Iris pigment epithelial cell (primary cell): ENCODE measurements around the gene TMEM253.
A peak's percentile ranks its signal among the peaks of the same experiment; 100 is the strongest.

ENCODE experiments used
- DNase-seq: peaks from one replicate; pipeline ENCODE4 v3.0.0-alpha.2; 2011; ENCODE audit warnings: low read depth

Gene TMEM253

GRCh38 chr14:21090940-21091663, 9.8 kb upstream of the TMEM253 start:
- no peak for DNase-seq

- DNase-seq = no peak
Measured at GRCh38 chr14:21091821-21092272, 9.0 kb upstream of the TMEM253 start.

- peak; percentile 57 for DNase-seq
Measured at GRCh38 chr14:21092273-21093011, 8.4 kb upstream of the TMEM253 start.

- DNase-seq = no peak
Measured at GRCh38 chr14:21093018-21093417, 7.8 kb upstream of the TMEM253 start.

- no peak for DNase-seq
Measured at GRCh38 chr14:21093769-21094681, 6.8 kb upstream of the TMEM253 start.

GRCh38 chr14:21095430-21096205, 5.2 kb upstream of the TMEM253 start:
- DNase-seq = peak; percentile 17

GRCh38 chr14:21096438-21096837, 4.4 kb upstream of the TMEM253 start:
- DNase-seq = no peak

GRCh38 chr14:21096978-21097635, 3.8 kb upstream of the TMEM253 start:
- DNase-seq = no peak

GRCh38 chr14:21097636-21098075, 3.2 kb upstream of the TMEM253 start:
- no peak for DNase-seq

GRCh38 chr14:21098076-21098891, 2.6 kb upstream of the TMEM253 start, which contains the start of gene ZNF219:
ZNF219 (minus strand) TSS chr14:21098655; CDS start chr14:21093591, 5,064 bp downstream.
- peak; percentile 43 for DNase-seq

GRCh38 chr14:21098892-21099595, 1.8 kb upstream of the TMEM253 start:
- no peak for DNase-seq

GRCh38 chr14:21099596-21099985, 1.3 kb upstream of the TMEM253 start:
- no peak for DNase-seq

GRCh38 chr14:21101802-21102413, 1.0 kb downstream of the TMEM253 start:
- DNase-seq = no peak

GRCh38 chr14:21102521-21103410, 1.9 kb downstream of the TMEM253 start:
- no peak for DNase-seq

- no peak for DNase-seq
Measured at GRCh38 chr14:21103411-21103709, 2.5 kb downstream of the TMEM253 start.

- peak; percentile 97 for DNase-seq
Measured at GRCh38 chr14:21103710-21104447, 3.0 kb downstream of the TMEM253 start.

- peak; percentile 82 for DNase-seq
Measured at GRCh38 chr14:21104448-21105060, 3.7 kb downstream of the TMEM253 start.
